ES-I3 (cell line): Measurements from ENCODE around the gene MARK4.
"Not testable (repeated sequence)": the region's sequence is repeated elsewhere in the genome, so short reads cannot be mapped to it uniquely, and the experiment has no call there.

ENCODE experiments used
- H3K36me3 ChIP-seq: 2 replicates; pipeline ENCODE4 v1.6.1; 2013; ENCODE audit warnings: mild to moderate bottlenecking, low read length, control low read depth, moderate library complexity; ENCODE audit not compliant: insufficient read depth
- H3K4me1 ChIP-seq: 2 replicates; pipeline ENCODE4 v1.6.1; 2013; ENCODE audit warnings: mild to moderate bottlenecking, control low read depth, low read length; ENCODE audit not compliant: insufficient read depth
- H3K9ac ChIP-seq: 2 replicates; pipeline ENCODE4 v1.6.1; 2013; ENCODE audit warnings: low read depth, mild to moderate bottlenecking, low read length, moderate library complexity
- H3K9me3 ChIP-seq: 2 replicates; pipeline ENCODE4 v1.6.1; 2013; ENCODE audit warnings: mild to moderate bottlenecking, low read length, moderate library complexity; ENCODE audit not compliant: control insufficient read depth, insufficient read depth

MARK4 gene

GRCh38 chr19:45314708-45315245 is 63.7 kb downstream of the MARK4 start:
- Histone ChIP-seq H3K36me3 (no peaks in the 10 kb centered on the region), H3K9me3 (no peaks in the 10 kb centered on the region), H3K9ac (no peak overlapping the region), H3K4me1 (no peaks in the 10 kb centered on the region)

DNA sequence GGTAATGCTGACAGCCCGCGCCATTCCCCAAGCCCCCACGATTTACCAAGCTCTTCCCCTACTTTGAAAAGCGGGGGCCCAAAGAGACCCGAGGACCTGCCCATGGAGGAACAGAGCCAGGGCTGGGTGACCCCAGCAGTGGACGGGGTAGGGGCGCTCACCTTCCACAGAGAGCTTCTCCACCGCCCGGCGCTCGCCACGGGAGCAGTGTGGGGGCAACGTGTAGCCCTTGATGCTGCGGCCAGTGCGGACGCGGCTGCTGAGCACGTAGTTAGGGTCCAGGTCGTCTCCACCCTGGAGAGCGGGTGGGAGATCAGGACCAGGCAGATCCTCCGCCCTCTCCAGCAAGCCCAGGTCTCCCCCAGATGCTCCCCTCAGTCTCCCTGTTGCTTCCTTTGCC is 64.2 kb downstream of the MARK4 start:
- Histone ChIP-seq H3K36me3 (no peaks in the 10 kb centered on the region), H3K4me1 (no peaks in the 10 kb centered on the region), H3K9me3 (no peaks in the 10 kb centered on the region), H3K9ac (no peak overlapping the region)

DNA sequence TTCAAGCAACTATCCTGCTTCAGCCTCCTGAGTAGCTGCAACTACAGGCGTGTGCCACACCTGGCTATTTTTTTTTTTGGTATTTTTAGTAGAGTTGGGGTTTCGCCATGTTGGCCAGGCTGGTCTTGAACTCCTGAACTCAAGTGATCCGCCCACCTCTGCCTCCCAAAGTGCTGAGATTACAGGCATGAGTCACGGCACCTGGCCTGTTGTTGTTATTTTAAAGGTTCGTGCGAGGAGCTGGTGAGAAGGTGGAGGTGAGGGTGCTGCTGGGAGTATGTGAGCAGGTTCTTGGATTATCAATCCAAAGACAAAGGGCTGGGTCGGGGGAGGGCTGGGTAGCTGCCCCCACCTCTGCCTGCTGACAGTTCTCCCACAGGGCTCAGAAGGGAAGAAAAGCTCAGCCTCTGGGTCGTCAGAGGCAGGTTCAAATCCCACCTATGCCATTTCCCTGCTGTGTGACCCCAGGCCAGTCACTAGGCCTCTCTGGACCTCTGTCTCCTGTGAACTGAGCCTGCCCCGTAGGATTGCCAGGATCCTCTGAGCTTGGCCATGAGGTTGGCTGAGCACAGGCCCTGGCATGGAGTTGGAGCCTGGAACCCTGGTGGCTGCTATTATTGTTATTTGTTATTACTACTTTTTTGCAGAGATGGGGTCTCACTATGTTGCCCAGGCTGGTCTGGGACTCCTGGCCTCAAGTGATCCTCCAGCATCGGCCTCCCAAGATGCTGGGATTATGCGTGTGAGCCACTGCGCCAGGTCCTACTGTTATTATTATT is 70.1 kb downstream of the MARK4 start:
- H3K4me1 ChIP-seq = peaks cover 14% of the 10 kb centered on the region; the same call in 1 of the 2 replicates
- H3K9ac ChIP-seq = no peak overlapping the region

GRCh38 chr19:45321848-45322247 is 70.8 kb downstream of the MARK4 start:
- Histone ChIP-seq H3K9ac (no peak overlapping the region), H3K36me3 (no peaks in the 10 kb centered on the region), H3K9me3 (no peaks in the 10 kb centered on the region), H3K4me1 (peaks cover 14% of the 10 kb centered on the region; the same call in 1 of the 2 replicates)

More for the DNA sequence above, 70.1 kb downstream of the MARK4 start:
- H3K36me3 ChIP-seq = no peaks in the 10 kb centered on the region
- H3K9me3 ChIP-seq = no peaks in the 10 kb centered on the region

DNA sequence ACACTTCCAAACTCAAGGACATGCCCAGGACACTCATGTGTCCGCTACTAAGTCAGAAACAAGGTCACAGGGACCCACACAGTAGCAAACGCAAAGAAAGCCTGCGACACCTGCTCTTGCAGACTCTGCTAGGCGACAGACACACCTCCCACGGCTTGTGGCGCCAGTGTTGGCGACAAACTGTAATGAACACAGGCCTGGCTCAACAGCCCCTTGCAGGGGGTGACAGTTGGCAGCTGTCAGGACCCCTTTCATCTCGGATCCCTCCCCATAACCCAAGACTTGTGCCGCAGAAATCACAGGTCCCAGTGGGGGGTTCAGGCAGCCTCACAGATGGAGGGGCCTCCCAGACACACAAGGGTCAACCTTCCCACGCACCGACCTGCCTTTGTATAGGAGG is 71.2 kb downstream of the MARK4 start:
- Histone ChIP-seq H3K36me3 (no peaks in the 10 kb centered on the region), H3K4me1 (peaks cover 14% of the 10 kb centered on the region; the same call in 1 of the 2 replicates), H3K9ac (no peak overlapping the region), H3K9me3 (no peaks in the 10 kb centered on the region)

DNA sequence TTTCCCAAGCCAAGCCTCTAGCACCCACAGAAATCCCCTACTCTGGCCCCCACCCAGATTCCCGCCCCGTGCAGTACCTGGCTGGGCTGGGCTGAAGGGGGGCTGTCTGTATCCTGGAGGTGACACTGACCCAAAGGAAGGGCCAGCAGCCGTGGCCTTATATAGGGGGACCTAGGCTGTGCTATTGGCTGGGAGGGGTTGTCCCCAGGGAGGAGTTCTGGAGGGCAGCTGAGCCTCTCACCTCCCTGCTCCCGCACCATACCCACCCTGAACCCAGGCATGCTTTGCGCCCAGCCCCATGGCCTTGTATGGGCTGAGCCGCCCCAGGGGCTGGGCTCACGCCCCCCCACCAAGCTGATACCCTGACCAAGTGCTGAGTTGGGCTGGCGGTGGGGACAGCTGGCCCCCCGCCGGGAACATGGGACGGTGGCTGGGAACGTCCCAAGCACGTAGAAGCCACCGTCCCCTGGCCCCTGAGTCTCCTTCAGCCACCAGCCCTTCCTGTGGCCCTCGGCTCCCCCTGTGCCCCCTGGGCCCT is 71.7 kb downstream of the MARK4 start, which contains the start of gene CKM:
Gene CKM, minus strand, starts transcription at position 132 of the 538 bp plus-strand sequence. CDS start 3,162 bp downstream, outside the sequence.
- peaks cover 14% of the 10 kb centered on the region; the same call in 1 of the 2 replicates for H3K4me1 ChIP-seq
- no peaks in the 10 kb centered on the region for H3K36me3 ChIP-seq
- peak within 1 kb of the TSS; percentile 65 for H3K9ac ChIP-seq
- H3K9me3 ChIP-seq = no peaks in the 10 kb centered on the region

DNA sequence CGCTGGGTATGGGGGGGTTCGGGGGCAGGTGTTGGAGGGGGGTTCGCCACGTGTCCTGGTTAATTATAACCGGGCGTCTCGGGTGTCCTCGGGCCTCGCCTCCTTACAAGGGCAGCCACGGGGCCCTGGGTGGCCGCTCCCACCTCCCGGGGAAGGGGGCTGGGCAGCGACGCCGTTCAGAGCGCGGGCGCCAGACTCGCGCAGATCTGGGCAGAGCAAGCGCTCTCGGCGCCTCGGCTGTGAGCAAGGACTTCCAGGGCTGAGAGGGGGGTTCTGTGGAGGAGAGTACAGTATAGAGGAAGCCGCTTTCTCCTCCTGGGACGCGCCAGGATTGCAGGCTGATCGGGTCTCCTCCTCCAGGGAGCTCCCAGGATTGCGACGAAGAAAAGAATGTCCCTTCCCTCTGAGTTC is 72.6 kb downstream of the MARK4 start:
- Histone ChIP-seq H3K4me1 (peaks cover 14% of the 10 kb centered on the region; the same call in 1 of the 2 replicates), H3K9ac (peak overlapping the region; percentile 65), H3K9me3 (no peaks in the 10 kb centered on the region), H3K36me3 (no peaks in the 10 kb centered on the region)

- H3K9me3 ChIP-seq = no peaks in the 10 kb centered on the region
- H3K4me1 ChIP-seq = peaks cover 14% of the 10 kb centered on the region; the same call in 1 of the 2 replicates
- peak overlapping the region; percentile 65; the same call in 1 of the 2 replicates for H3K9ac ChIP-seq
- no peaks in the 10 kb centered on the region for H3K36me3 ChIP-seq
These were observed 73.4 kb downstream of the MARK4 start for GRCh38 chr19:45324349-45324907.

DNA sequence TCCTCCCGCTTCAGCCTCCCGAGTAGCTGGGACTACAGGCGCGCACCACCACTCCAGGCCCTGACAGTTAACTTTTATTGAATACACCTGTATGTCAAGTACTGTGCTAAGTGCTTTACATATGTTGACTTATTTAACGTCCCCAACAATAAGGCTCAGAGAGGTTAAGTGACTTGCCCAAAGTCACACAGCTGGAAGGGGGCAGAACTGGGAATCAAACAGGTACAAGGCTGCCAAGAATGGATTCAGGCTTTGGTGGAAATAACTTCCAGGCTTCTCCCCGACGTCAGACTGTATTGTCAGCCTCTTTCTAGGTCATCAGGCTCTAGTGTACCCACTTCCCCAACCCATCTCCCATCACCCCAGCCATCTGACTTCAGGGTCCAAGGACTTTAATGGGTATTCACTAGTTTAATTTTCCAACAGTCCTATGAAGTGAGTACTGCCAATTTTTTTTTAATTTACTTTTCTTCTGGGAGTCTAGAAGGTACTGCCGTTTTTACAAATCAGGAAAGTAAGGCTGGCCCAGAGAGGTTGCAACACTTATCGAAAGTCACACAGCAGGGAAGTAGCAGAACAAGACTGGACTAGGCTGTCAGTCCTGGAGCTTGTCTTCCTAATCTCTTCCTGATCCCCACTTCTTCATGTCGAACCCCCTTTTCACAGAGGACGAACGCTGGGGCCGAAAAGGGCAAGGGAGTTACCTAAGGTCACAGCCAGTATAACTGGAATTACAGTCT is 76.5 kb downstream of the MARK4 start:
- H3K9ac ChIP-seq = no peak overlapping the region
- peaks cover 8% of the 10 kb centered on the region; the same call in 1 of the 2 replicates for H3K4me1 ChIP-seq
- H3K36me3 ChIP-seq = no peaks in the 10 kb centered on the region
- H3K9me3 ChIP-seq = no peaks in the 10 kb centered on the region

DNA sequence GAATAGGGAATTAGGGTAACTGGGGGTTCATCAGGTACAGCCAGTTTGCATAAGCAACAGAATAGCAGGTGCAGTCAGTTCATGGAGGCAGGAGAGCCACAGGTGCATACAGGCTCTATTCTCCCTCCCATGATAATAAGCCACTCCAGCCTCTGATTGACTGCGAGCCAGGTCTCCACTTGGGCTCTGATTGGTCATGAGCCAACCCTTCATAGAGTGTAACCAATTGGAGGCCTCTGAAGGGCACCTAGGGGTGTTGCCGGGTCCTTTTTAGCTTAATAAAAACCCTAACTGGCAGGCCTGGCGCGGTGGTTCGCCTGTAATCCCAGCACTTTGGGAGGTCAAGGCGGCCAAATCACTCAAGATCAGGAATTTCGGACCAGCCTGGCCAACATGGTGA is 80.3 kb downstream of the MARK4 start:
- Histone ChIP-seq H3K9ac (no peak overlapping the region), H3K4me1 (no peaks in the 10 kb centered on the region), H3K9me3 (no peaks in the 10 kb centered on the region), H3K36me3 (no peaks in the 10 kb centered on the region)

DNA sequence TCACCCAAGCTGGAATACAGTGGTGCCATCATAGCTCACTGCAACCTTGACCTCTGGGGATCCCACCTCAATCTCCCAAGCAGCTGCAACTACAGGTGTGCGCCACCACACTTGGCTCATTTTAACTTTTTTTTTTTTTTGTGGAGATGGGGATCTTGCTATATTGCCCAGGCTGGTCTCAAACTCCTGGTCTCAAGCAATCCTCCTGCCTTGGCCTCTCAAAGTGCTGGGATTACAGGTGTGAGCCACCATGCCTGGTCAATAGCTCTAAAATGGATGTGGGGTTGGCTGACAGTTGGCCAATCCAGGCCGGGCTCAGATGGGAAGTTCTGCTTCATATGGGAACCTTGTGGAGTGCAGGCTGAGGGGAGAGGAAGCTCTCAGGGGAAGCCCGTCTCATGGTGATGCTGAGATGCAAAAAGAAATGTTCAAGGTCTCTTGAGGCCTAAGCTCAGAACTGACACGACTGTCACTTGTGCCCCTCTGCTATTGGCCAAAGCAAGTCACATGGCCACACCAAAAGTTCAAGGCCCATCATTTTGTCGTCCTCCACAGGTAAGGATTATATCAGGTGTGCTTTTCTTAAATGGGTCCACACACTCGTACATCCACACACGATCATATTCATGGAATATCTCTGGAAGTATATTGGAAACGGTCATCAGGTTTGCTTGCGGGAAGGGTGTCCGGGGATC is 82.7 kb downstream of the MARK4 start:
- no peak overlapping the region for H3K9ac ChIP-seq
- no peaks in the 10 kb centered on the region for H3K36me3 ChIP-seq
- H3K4me1 ChIP-seq = no peaks in the 10 kb centered on the region
- no peaks in the 10 kb centered on the region for H3K9me3 ChIP-seq

DNA sequence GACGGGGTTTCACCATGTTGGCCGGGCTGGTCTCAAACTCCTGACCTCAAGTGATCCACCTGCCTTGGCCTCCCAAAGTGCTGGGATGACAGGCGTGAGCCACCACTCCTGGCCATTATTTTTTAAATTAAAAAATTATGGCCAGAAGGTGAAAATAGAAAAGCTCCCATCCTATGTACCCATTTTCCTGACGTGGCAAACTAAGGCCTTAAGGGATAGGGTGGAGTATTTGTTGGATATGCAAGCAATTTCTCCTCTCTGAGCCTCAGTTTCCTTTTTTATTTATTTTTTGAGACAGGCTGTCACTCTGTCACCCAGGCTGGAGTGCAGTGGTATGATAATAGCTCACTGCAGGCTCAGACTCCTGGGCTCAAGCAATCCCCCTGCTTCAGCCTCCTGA is 83.8 kb downstream of the MARK4 start:
- H3K9ac ChIP-seq, H3K36me3 ChIP-seq, H3K4me1 ChIP-seq, H3K9me3 ChIP-seq: not testable (repeated sequence)

DNA sequence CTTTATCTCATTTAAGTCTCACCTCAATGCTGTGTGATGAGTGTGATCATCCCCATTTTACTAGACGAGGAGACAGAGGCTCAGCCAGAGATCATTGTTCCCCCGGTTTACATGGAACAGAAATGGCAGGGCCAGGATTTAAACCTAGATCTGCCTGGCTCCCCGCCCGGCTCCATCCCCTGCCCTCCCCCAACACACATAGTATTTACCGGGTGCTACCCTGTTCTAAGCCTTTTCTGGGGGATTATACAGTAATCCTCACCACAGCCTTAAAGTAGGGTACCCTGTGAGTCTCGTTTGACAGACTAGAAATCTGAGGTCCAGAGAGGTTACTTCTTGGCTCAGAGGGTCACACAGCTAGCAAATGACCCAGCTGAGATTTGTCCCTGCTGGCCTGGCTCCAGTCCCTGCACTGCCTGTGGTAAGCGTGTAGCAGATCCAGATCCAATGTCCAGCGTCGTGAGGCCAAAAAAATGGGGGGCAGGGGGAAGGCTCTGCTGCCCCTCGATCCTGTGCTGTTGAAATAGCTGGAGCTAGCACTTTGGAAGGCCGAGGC is 85.7 kb downstream of the MARK4 start:
- Histone ChIP-seq H3K9ac (no peak overlapping the region), H3K4me1 (no peaks in the 10 kb centered on the region; the same call in 1 of the 2 replicates), H3K36me3 (no peaks in the 10 kb centered on the region), H3K9me3 (no peaks in the 10 kb centered on the region)
